GM12878 (cell line): ENCODE results near the gene ODAD4. TPM values are rescaled to one million over a fixed set of nuclear protein-coding genes. Genes with fewer than 3 reads are reported as not detected.

Experiments
- ATAC-seq: fragments of 200-7000 bp; cut with Tn5 transposase; 3 replicates; pipeline ENCODE4 v1.9.1; 2020; ENCODE audit warnings: mild to moderate bottlenecking, moderate library complexity
- BruUV-seq: library from RNA; stranded (reverse); fragments of 400-500 nt; replicated peaks from 2 replicates; lab custom pipeline; 2021; lab: Mats Ljungman, UMichigan
- CTCF ChIA-PET: fragments of 300-600 bp; sonication (Branson Sonifier 250); formaldehyde crosslinking; extraction: SDS; loops from one replicate; lab custom pipeline; 2021; ENCODE audit warnings: inconsistent platforms; lab: Yijun Ruan, JAX
- POLR2A ChIA-PET: fragments of 350-600 bp; formaldehyde crosslinking; extraction: SDS; loops from one replicate; lab custom pipeline; 2021; ENCODE audit warnings: inconsistent platforms; lab: Charles Lee
- RAD21 ChIA-PET: fragments of 300-600 bp; sonication (Branson Sonifier 250); formaldehyde crosslinking; loops from one replicate; lab custom pipeline; 2023; ENCODE audit warnings: antibody characterized with exemption; ENCODE audit not compliant: unreplicated experiment; lab: Charles Lee
- SMC1A ChIA-PET: fragments of 300-600 bp; sonication (Branson Sonifier 250); formaldehyde crosslinking; loops from one replicate; lab custom pipeline; 2023; ENCODE audit not compliant: unreplicated experiment, uncharacterized antibody; lab: Charles Lee
- DNase-seq: peaks from one replicate; pipeline ENCODE4 v3.0.0-alpha.2; 2011; ENCODE audit warnings: low read depth, low spot score
- FAIRE-seq: peaks from 3 replicates; lab custom pipeline; 2011; peaks lifted over from hg19 to GRCh38; lab: Jason Lieb, UNC
- H2AFZ ChIP-seq: 2 replicates; pipeline ENCODE4 v1.6.0; 2011; ENCODE audit warnings: low read depth, low read length, control low read depth; ENCODE audit not compliant: control insufficient read depth
- H3K27ac ChIP-seq: 2 replicates; pipeline ENCODE4 v1.5.1; 2011; ENCODE audit warnings: control low read depth; ENCODE audit not compliant: control insufficient read depth, insufficient read depth
- H3K27me3 ChIP-seq, 2 experiments: replicated peaks in 1 of 2; 2 replicates each; pipeline versions ENCODE4 v1.6.0 to v1.6.1; 2011; ENCODE audit warnings: low read length in 1 of 2; ENCODE audit not compliant: control insufficient read depth in 2 of 2, insufficient read depth in 2 of 2
- H3K36me3 ChIP-seq, 2 experiments: 2 replicates each; pipeline ENCODE4 v1.5.1; 2011; ENCODE audit warnings: low read length in 1 of 2; ENCODE audit not compliant: control insufficient read depth in 2 of 2, insufficient read depth in 2 of 2
- H3K4me1 ChIP-seq: 2 replicates; pipeline ENCODE4 v1.6.1; 2011; ENCODE audit warnings: mild to moderate bottlenecking, low read length, moderate library complexity, mixed read lengths; ENCODE audit not compliant: control insufficient read depth, insufficient read depth
- H3K4me2 ChIP-seq: 2 replicates; pipeline ENCODE4 v1.6.0; 2011; ENCODE audit warnings: control low read depth; ENCODE audit not compliant: control insufficient read depth, insufficient read depth
- H3K4me3 ChIP-seq: fragments of 200-600 bp; sonication (generic); 2 replicates; pipeline ENCODE4 v1.5.1; 2016
- H3K79me2 ChIP-seq: 2 replicates; pipeline ENCODE4 v1.6.0; 2011; ENCODE audit warnings: low read length; ENCODE audit not compliant: control insufficient read depth, insufficient read depth
- H3K9ac ChIP-seq: 2 replicates; pipeline ENCODE4 v1.8.0; 2011; ENCODE audit warnings: low read length, control low read depth, mixed read lengths; ENCODE audit not compliant: control insufficient read depth, insufficient read depth
- H3K9me3 ChIP-seq: replicated peaks from 3 replicates; pipeline ENCODE4 v1.5.1; 2011; ENCODE audit warnings: mild to moderate bottlenecking, low read length; ENCODE audit not compliant: control insufficient read depth, insufficient read depth
- H4K20me1 ChIP-seq: 2 replicates; pipeline ENCODE4 v1.6.0; 2011; ENCODE audit not compliant: control insufficient read depth, insufficient read depth
- BCLAF1 ChIP-seq: fragments of 450-650 bp; IDR thresholded peaks from 2 replicates; pipeline ENCODE4 v1.6.1; 2017; ENCODE audit warnings: antibody characterized with exemption, mild to moderate bottlenecking, moderate library complexity
- BHLHE40 ChIP-seq, 2 experiments: fragments of 450-650 bp in 1 of 2; IDR thresholded peaks; 2 replicates each; pipeline ENCODE4 v1.6.1; 2011 to 2017; ENCODE audit warnings: low read depth in 2 of 2, borderline replicate concordance in 1 of 2, improper control_type of control experiment in 1 of 2, low read length in 1 of 2, mild to moderate bottlenecking in 1 of 2
- BMI1 ChIP-seq: fragments of 450-650 bp; IDR thresholded peaks from 2 replicates; pipeline ENCODE4 v1.6.1; 2016; ENCODE audit warnings: mild to moderate bottlenecking, moderate library complexity, borderline replicate concordance
- CBX3 ChIP-seq: fragments of 200-600 bp; sonication (generic); IDR thresholded peaks from 2 replicates; pipeline ENCODE4 v1.6.1; 2016; ENCODE audit warnings: low read depth, borderline replicate concordance
- ETV6 ChIP-seq, 2 experiments: fragments of 450-650 bp in 1 of 2; IDR thresholded peaks in 1 of 2; conservative IDR thresholded peaks in 1 of 2; 2 replicates each; pipeline ENCODE4 v1.6.1; 2014; ENCODE audit warnings: antibody characterized with exemption in 1 of 2, borderline replicate concordance in 1 of 2, low read depth in 1 of 2, mild to moderate bottlenecking in 1 of 2, moderate library complexity in 1 of 2
- HDAC2 ChIP-seq: fragments of 200-600 bp; sonication (generic); IDR thresholded peaks from 2 replicates; pipeline ENCODE4 v1.6.1; 2017
- JUNB ChIP-seq: IDR thresholded peaks from 2 replicates; pipeline ENCODE4 v1.6.1; 2016; ENCODE audit warnings: antibody characterized with exemption, mild to moderate bottlenecking
- MTA3 ChIP-seq: IDR thresholded peaks from 2 replicates; pipeline ENCODE4 v1.6.1; 2012; ENCODE audit warnings: low read length, inconsistent platforms, borderline replicate concordance
- NFYB ChIP-seq: IDR thresholded peaks from 2 replicates; pipeline ENCODE4 v1.6.1; 2011; ENCODE audit warnings: low read depth, mild to moderate bottlenecking, low read length, improper control_type of control experiment, moderate library complexity; ENCODE audit not compliant: insufficient read depth
- SIN3A ChIP-seq: IDR thresholded peaks from 2 replicates; pipeline ENCODE4 v1.6.1; 2012; ENCODE audit warnings: low read depth, low read length, improper control_type of control experiment
- SREBF1 ChIP-seq: IDR thresholded peaks from 2 replicates; pipeline ENCODE4 v1.6.1; 2012; ENCODE audit warnings: mild to moderate bottlenecking, low read length
- ZNF384 ChIP-seq: IDR thresholded peaks from 2 replicates; pipeline ENCODE4 v1.6.1; 2012; ENCODE audit warnings: low read depth, mild to moderate bottlenecking, low read length, improper control_type of control experiment, borderline replicate concordance
- ZNF592 ChIP-seq: fragments of 450-650 bp; IDR thresholded peaks from 2 replicates; pipeline ENCODE4 v1.6.1; 2017; ENCODE audit warnings: mild to moderate bottlenecking, moderate library complexity
- WGBS: methylation state at CpG from one replicate; pipeline ENCODE4 v1.1.6; 2016; ENCODE audit warnings: low lambda C conversion rate; ENCODE audit not compliant: insufficient replicate concordance, insufficient coverage; ENCODE audit errors: missing lambda C conversion rate; 5-methylcytosine and 5-hydroxymethylcytosine counted together
- in situ Hi-C: fragments of 300-500 bp; cut with MboI; formaldehyde crosslinking; loops from 9 replicates; pipeline ENCODE4 v1.14.3; 2018; ENCODE audit warnings: mixed read lengths
- intact Hi-C: fragments of 100-400 bp; cut with micrococcal nuclease; formaldehyde crosslinking; loops from one replicate; pipeline ENCODE4 v1.14.2; 2022; ENCODE audit not compliant: unreplicated experiment
- polyA plus RNA-seq, 11 experiments: library from polyadenylated mRNA; depleted of rRNA in 4 of 11; unstranded in 6 of 11; stranded (reverse) in 5 of 11; fragments of >200 nt; fragmentation: Nextera tagmentation in 4 of 11; fragmentation: Illumina TruSeq in 1 of 11; extraction: Ambion mirVana in 4 of 11; extraction: Trizol in 1 of 11; gene quantifications; 1 replicate in 1 of 11; 2 replicates in 10 of 11; pipeline versions ENCODE4 v1.2.1 to v1.2.3, GENCODE V29; 2011 to 2016; ENCODE audit warnings: inconsistent platforms in 2 of 11, missing spikeins in 2 of 11, low read depth in 1 of 11
- total RNA-seq, 4 experiments: library from RNA; depleted of rRNA in 3 of 4; stranded (reverse); fragments of >200 nt in 3 of 4; fragmentation: Illumina TruSeq in 1 of 4; extraction: Trizol in 1 of 4; gene quantifications; 2 replicates each; pipeline versions ENCODE4 v1.2.1 to v1.2.3, GENCODE V29; 2013 to 2021
- TF ChIP-seq, protein P1 (sequence below): IDR thresholded peaks from 2 replicates; pipeline ENCODE4 v1.6.1; 2011; ENCODE audit warnings: low read depth, low read length, improper control_type of control experiment, borderline replicate concordance

Gene ODAD4
- total and polyA plus RNA-seq, 10 of the 15 experiments (the other 5 are each of a cell fraction or from before 2014, with no cell fraction given): 0.10 to 0.73 (median 0.35) TPM

DNA sequence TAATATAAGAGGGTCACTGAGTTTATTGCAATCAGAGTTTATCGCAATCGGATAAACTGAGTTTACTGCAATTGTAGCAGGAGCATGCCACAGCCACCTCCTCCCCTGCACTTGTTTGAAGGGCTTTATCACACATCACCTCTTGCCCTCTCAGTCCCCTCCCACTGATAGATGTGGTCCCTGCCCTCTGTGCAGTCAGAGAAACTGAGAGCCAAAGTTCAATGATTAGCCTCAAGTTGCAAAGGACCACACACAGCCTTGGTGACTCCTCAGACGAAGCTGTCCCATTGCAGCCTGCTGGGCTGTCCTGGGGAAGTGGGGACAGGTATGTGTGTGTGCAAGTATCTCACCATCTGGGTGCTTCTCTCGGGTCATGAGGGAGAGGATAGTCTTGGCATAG lies 25.2 kb upstream of the ODAD4 start (continued):
- no peak for TF ChIP-seq ZNF592
- TF ChIP-seq BMI1: no peak
- TF ChIP-seq MTA3: no peak
- no peak for TF ChIP-seq CBX3
- TF ChIP-seq JUNB: no peak
- no peak for TF ChIP-seq ZNF384

GRCh38 chr17:41906465-41907184 lies 23.8 kb upstream of the ODAD4 start:
- no peaks in the 10 kb centered on the region for H3K27me3 ChIP-seq
- ChIA-PET POLR2A (interaction anchor here (0.6 to 0.7 kb wide), 2 partner anchors 11 to 1461 kb away, joined by 4 to 7 read pairs; no protein-coding TSS in a partner anchor), CTCF (no interaction called here), RAD21 (no interaction called here), SMC1A (interaction anchor here (0.6 kb wide), 1 partner anchor 138 kb away, joined by 3 read pairs; no protein-coding TSS in a partner anchor)
- no TSS peak for BruUV-seq
- H3K27ac ChIP-seq: no peak overlapping the region
- 95% methylated on average over 15 of the region's 15 CpGs for WGBS
- intact Hi-C loops (no loop called here), in situ Hi-C loops (no loop called here)
- no peaks in the 10 kb centered on the region for H3K9me3 ChIP-seq
- no peak overlapping the region for H3K4me3 ChIP-seq
- H3K79me2 ChIP-seq: no peaks in the 10 kb centered on the region
- ATAC-seq (no peak), DNase-seq (no peak), FAIRE-seq (no peak)
- H3K9ac ChIP-seq: no peak overlapping the region
- TF ChIP-seq BCLAF1 (no peak), BHLHE40 (IDR thresholded peaks at IDR 0.05; ENCODE audit: borderline replicate concordance in 1 of 2, low read depth in 2 of 2, low read length in 1 of 2) (no peak), HDAC2 (no peak), ETV6 (conservative IDR thresholded peaks at IDR 0.05 in 1 of 2, IDR thresholded peaks at IDR 0.05 in 1 of 2; ENCODE audit: borderline replicate concordance in 1 of 2, low read depth in 1 of 2) (no peak), SIN3A (no peak), SREBF1 (no peak), NFYB (no peak)
- TF ChIP-seq, protein P1, sequence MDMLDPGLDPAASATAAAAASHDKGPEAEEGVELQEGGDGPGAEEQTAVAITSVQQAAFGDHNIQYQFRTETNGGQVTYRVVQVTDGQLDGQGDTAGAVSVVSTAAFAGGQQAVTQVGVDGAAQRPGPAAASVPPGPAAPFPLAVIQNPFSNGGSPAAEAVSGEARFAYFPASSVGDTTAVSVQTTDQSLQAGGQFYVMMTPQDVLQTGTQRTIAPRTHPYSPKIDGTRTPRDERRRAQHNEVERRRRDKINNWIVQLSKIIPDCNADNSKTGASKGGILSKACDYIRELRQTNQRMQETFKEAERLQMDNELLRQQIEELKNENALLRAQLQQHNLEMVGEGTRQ: no peak
- no peak overlapping the region for H2AFZ ChIP-seq
- H3K36me3 ChIP-seq: peaks cover 47% of the 10 kb centered on the region in 2 experiments
- no peak overlapping the region for H3K4me2 ChIP-seq
- no peaks in the 10 kb centered on the region for H3K4me1 ChIP-seq
- no peaks in the 10 kb centered on the region for H4K20me1 ChIP-seq
